ENCODE measurements around the gene SFRP2. TPM values are rescaled to one million over a fixed set of nuclear protein-coding genes. Genes with fewer than 3 reads are reported as not detected.

Gene SFRP2
- polyA plus RNA-seq, 1 donor = 3.5 TPM

Other genes with a start within 250 kb of the SFRP2 start
- 12.1 TPM for gene TLR2, start 104.8 kb downstream of the SFRP2 start, polyA plus RNA-seq
- 1.1 TPM for gene RNF175, start 29.1 kb downstream of the SFRP2 start, polyA plus RNA-seq